ENCODE data around the gene MAST4. TPM values are rescaled to one million over a fixed set of nuclear protein-coding genes. Genes with fewer than 3 reads are reported as not detected.

Gene MAST4
- total and polyA plus RNA-seq, 12 donors: 29.6 to 93.3 (median 76.6) TPM

DNA sequence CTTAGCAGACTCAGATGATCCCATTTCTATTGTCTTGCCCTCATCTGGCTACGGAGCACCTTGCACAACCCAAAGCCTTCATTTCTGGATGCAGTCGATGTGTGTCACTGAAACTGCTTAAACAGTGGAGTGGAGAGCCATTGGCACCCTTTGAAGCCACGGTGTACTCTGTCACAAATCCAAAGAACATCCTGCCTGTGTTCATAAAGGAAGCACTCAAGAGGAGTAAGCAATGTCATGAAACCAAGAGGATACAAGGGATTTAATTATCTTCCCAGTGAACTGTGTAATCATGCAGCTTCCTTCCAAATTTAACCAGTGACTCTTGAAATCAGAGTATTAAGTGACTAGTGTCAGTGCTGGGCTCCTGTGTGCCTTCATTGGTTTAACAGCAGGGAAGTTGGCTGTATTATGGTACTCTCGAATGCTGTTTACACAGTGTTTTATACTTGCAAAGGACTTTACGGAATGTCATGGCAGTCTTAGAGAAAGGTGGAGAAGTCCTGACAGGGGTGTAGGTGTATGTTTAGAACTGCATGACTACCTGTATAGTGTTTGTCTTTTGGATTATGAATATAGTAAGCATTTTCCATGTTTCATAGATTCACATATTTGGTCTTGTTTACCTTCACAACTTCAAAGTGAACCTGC, 558.5 kb downstream of the MAST4 start:
- peak in 7 of 8 donors; percentile 30 to 93 (median 64) for ATAC-seq
- WGBS, 2 donors: 50 to 51% methylated on average over 5 of the region's 5 CpGs
- intact Hi-C loops (cut with DNase I): loop anchor here in 4 of 10 donors (5.0 to 10.0 kb wide), 6 partner anchors 50 to 342 kb away; no protein-coding TSS in a partner anchor

GRCh38 chr5:67156976-67157583, 560.9 kb downstream of the MAST4 start:
- ATAC-seq: peak in 1 of 8 donors; percentile 31
- intact Hi-C loops (cut with DNase I): loop anchor here in 4 of 10 donors (2.0 to 10.0 kb wide), 3 partner anchors 48 to 172 kb away; no protein-coding TSS in a partner anchor
- H3K36me3 ChIP-seq: peaks cover 0 to 100% (median 53%) of the 10 kb centered on the region in 9 donors
- H3K27ac ChIP-seq: no peak overlapping the region
- 69 to 71% methylated on average over 5 of the region's 5 CpGs for WGBS, 2 donors
- H3K4me3 ChIP-seq: no peak overlapping the region
- no peak for DNase-seq
- peaks cover 0 to 21% (median 10%) of the 10 kb centered on the region in 9 donors for H3K4me1 ChIP-seq
- no peaks in the 10 kb centered on the region for H3K9me3 ChIP-seq
- TF ChIP-seq CTCF (IDR thresholded peaks at IDR 0.05): peak; percentile 49 to 84 (median 74)
- H3K27me3 ChIP-seq: no peaks in the 10 kb centered on the region

More for the DNA sequence above, 558.5 kb downstream of the MAST4 start:
- DNase-seq: no peak
- H3K4me1 ChIP-seq: peaks cover 0 to 14% (median 6%) of the 10 kb centered on the region in 9 donors
- no peaks in the 10 kb centered on the region for H3K9me3 ChIP-seq
- no peaks in the 10 kb centered on the region for H3K27me3 ChIP-seq
- H3K4me3 ChIP-seq: no peak overlapping the region
- peaks cover 0 to 100% (median 55%) of the 10 kb centered on the region in 9 donors for H3K36me3 ChIP-seq
- no peak for TF ChIP-seq CTCF (IDR thresholded peaks at IDR 0.05)
- peak overlapping the region in 5 of 10 donors; percentile 21 to 51 (median 42) for H3K27ac ChIP-seq

GRCh38 chr5:67160272-67160671, 564.1 kb downstream of the MAST4 start:
- 96% methylated on average over 3 of the region's 3 CpGs for WGBS, 2 donors
- no peak for ATAC-seq
- no peaks in the 10 kb centered on the region for H3K27me3 ChIP-seq
- peak overlapping the region in 1 of 10 donors; percentile 55 for H3K27ac ChIP-seq
- H3K4me3 ChIP-seq: no peak overlapping the region
- intact Hi-C loops (cut with DNase I): no loop called here
- no peak for DNase-seq
- peaks cover 0 to 100% (median 54%) of the 10 kb centered on the region in 9 donors for H3K36me3 ChIP-seq
- TF ChIP-seq CTCF (IDR thresholded peaks at IDR 0.05): no peak
- no peaks in the 10 kb centered on the region for H3K9me3 ChIP-seq
- peaks cover 0 to 10% (median 0%) of the 10 kb centered on the region in 9 donors for H3K4me1 ChIP-seq

GRCh38 chr5:67160985-67161384, 564.8 kb downstream of the MAST4 start:
- Histone ChIP-seq H3K9me3 (no peaks in the 10 kb centered on the region), H3K4me1 (peaks cover 0 to 17% (median 6%) of the 10 kb centered on the region in 9 donors), H3K4me3 (no peak overlapping the region), H3K36me3 (peaks cover 0 to 100% (median 53%) of the 10 kb centered on the region in 9 donors), H3K27ac (peak overlapping the region in 1 of 10 donors; percentile 55), H3K27me3 (no peaks in the 10 kb centered on the region)
- TF ChIP-seq CTCF (IDR thresholded peaks at IDR 0.05): no peak
- DNase-seq (no peak), ATAC-seq (no peak)
- 77 to 80% methylated on average over 3 of the region's 3 CpGs for WGBS, 2 donors
- intact Hi-C loops (cut with DNase I): no loop called here
